ENCODE measurements around the gene ANAPC16.
"Not testable (repeated sequence)": the region's sequence is repeated elsewhere in the genome, so short reads cannot be mapped to it uniquely, and the experiment has no call there.

ANAPC16 gene

DNA sequence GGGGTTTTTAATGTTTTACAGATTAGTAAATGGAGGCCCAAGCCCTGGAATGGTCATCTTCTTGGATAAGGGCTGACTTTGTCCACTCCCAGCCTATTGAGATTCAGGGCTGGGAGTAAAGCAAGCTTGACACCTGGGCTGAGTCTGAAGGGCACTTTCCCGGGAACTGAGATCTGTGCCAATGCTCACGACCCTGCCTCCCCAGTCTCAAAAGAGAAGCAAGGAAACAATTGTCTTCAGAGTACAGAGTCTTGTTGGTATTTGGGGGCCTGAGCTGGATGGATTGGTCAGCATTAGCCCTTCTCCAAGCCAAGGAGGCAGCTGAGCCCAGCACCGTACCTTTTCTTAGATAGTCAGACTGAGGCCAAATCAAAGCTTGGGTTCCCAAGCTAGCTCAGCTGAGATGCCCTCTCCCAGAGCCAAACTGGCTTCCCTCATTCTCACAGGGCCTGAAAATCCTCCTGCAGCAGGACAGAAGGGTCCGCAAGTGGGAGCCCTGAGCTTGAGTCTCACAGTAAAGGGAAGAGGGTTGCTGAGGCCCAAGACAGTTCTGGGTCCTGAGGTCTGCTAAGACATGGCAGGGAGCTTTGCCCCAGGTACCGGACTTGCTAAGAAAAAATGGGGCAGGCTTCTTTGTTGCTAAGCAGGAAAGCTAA lies 61.7 kb downstream of the ANAPC16 start:
- no peak for FAIRE-seq
- TF ChIP-seq, protein P1, sequence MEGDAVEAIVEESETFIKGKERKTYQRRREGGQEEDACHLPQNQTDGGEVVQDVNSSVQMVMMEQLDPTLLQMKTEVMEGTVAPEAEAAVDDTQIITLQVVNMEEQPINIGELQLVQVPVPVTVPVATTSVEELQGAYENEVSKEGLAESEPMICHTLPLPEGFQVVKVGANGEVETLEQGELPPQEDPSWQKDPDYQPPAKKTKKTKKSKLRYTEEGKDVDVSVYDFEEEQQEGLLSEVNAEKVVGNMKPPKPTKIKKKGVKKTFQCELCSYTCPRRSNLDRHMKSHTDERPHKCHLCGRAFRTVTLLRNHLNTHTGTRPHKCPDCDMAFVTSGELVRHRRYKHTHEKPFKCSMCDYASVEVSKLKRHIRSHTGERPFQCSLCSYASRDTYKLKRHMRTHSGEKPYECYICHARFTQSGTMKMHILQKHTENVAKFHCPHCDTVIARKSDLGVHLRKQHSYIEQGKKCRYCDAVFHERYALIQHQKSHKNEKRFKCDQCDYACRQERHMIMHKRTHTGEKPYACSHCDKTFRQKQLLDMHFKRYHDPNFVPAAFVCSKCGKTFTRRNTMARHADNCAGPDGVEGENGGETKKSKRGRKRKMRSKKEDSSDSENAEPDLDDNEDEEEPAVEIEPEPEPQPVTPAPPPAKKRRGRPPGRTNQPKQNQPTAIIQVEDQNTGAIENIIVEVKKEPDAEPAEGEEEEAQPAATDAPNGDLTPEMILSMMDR (IDR thresholded peaks at IDR 0.05; ENCODE audit: insufficient read depth, missing control alignments), result no peak
- DNase-seq (ENCODE audit: insufficient read length, low spot score), result no peak

DNA sequence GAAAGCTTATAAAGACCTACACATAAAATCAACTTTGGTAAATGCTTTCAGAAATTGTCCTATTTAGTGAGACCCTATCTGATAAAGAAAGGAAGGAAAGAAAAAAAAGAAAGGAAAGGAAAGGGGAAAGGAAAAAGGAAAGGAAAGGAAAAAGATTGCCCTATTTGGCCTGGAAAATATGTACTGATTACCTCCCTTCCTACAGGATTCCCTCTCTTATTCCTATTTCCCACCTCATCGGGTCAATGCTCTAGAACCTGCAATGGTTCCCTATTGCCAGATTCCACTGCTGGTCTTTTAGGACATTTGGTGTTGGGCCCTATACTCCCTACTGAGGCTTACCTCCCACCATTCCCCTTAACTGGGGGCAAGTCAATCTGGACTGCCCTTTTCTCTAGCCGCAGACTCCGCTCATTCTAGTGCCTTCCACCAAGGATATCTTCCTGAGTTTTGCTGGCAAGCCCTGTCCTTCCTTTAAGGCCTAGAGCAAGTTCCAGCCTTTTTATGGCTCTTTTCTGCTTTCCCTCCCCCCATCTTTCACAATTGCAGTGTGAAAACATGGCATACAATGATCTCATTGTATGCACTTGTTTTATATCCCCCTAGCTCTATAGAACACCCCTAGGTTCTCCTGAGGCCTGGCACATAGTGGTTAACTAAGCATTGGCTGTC lies 62.3 kb downstream of the ANAPC16 start:
- no peak for DNase-seq (ENCODE audit: insufficient read length, low spot score)
- TF ChIP-seq, protein P1 (IDR thresholded peaks at IDR 0.05; ENCODE audit: insufficient read depth, missing control alignments), result no peak
- FAIRE-seq, result no peak

DNA sequence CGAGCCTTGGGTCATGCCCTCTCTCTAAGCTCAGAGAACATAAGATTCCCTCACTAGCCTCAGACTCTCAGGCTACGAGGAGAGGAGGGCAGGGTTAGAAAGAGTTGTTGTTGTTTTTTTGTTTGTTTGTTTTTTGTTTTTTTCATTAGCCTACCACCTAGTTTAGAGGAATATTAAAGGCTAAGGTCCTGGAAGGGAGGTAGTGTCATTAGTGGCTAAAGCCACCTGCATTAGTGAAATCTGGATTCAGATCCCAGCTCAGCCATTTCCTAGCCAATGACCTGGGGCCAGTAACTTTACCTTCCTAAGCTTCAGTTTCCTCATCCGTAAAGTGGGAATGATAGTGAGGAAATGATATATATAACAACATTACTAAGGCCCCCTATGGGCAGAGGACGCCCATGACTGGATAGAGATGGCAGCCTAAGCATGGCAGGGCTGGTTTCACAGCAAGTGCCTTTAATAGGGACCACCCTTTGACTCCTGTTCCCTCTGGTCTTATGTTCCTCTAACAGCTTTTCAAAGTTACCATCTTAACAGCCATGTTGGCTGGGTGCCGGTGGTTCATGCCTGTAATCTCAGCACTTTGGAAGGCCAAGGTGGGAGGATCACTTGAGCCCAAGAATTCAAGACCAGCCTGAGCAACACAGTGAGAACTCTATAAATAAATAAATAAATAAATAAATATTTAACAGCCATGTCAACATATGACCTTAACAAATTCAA lies 63.0 kb downstream of the ANAPC16 start:
- DNase-seq (ENCODE audit: insufficient read length, low spot score) (no peak), FAIRE-seq (no peak)
- TF ChIP-seq, protein P1 (IDR thresholded peaks at IDR 0.05; ENCODE audit: insufficient read depth, missing control alignments), result no peak

DNA sequence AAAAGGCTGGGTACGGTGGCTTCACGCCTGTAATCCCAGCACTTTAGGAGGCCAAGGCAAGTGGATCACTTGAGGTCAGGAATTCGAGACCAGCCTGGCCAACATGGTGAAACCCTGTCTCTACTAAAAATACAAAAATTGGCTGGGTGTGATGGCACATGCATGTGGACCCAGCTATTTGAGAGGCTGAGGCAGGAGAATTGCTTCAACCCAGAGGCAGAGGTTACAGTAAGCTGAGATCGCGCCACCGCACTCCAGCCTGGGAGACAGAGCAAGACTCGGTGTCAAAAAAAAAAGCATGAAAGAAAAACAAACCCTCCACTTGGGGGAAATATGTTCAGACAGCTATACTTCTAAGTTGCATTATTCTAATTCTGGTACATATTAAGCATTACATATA lies 63.8 kb downstream of the ANAPC16 start:
- FAIRE-seq, result not testable (repeated sequence)

DNA sequence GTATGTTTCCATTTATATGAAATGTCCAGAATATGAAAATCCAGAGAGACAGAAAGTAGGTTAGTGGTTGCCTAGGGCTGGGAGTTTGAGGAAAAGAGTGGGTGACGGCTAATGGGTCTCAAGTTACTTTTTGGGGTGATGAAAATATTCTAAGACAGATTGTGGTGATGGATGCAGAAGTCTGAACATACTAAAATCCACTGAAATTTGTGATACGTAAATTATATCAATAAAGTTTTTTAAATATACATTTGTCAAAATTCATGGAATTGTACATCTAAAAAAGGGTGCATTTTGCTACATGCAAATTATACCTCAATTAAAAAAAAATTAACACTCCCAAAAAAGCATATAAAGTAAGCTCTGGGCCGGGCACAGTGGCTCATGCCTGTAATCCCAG lies 67.3 kb downstream of the ANAPC16 start:
- TF ChIP-seq, protein P1 (IDR thresholded peaks at IDR 0.05; ENCODE audit: insufficient read depth, missing control alignments), result no peak
- no peak for FAIRE-seq
- no peak for DNase-seq (ENCODE audit: insufficient read length, low spot score)

More for the DNA sequence above, 63.8 kb downstream of the ANAPC16 start:
- DNase-seq (ENCODE audit: insufficient read length, low spot score), result not testable (repeated sequence)
